ENCODE results near the gene SVIL.
A peak's percentile ranks its signal among the peaks of the same experiment; 100 is the strongest.
"Not testable (repeated sequence)": the region's sequence is repeated elsewhere in the genome, so short reads cannot be mapped to it uniquely, and the experiment has no call there.

Gene SVIL

DNA sequence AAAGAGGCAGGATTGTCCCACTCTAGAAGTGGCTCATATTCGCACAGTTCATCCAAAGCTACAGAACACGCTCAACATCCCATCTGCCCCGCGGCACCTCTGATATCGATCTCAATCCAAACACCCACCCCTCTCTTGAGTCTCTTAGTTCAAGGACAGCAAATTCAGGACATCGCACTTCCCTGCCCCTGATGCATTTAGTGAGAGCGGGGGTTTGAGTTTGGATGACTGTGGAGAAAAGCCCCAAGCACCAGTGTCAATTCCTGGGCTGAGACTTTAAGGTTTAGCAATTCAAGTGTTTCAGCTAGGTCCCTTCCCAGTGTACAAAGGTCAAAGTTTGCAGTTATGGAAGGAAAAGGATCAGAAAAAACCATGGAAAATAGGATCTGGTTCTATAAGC, 179.7 kb downstream of the SVIL start:
- Histone ChIP-seq H3K9me3 (ENCODE audit: low read depth, low read length) (no peaks in the 10 kb centered on the region), H3K4me3 (no peak overlapping the region), H3K9ac (ENCODE audit: insufficient read length) (no peak overlapping the region), H3K27ac (no peak overlapping the region), H3K36me3 (ENCODE audit: insufficient read depth, low read length) (peaks cover 26% of the 10 kb centered on the region; the same call in 1 of the 2 replicates)
- no peak for DNase-seq (ENCODE audit: low read depth, low spot score)
- TF ChIP-seq POLR2AphosphoS5 (IDR thresholded peaks at IDR 0.05; ENCODE audit: borderline replicate concordance, low read depth, low read length), result no peak
- TF ChIP-seq FOXP2 (optimal IDR thresholded peaks at IDR 0.05; ENCODE audit: control extremely low read depth, extremely low read length, insufficient read depth), result no peak
- no peak for TF ChIP-seq EZH2 (IDR thresholded peaks at IDR 0.05)

DNA sequence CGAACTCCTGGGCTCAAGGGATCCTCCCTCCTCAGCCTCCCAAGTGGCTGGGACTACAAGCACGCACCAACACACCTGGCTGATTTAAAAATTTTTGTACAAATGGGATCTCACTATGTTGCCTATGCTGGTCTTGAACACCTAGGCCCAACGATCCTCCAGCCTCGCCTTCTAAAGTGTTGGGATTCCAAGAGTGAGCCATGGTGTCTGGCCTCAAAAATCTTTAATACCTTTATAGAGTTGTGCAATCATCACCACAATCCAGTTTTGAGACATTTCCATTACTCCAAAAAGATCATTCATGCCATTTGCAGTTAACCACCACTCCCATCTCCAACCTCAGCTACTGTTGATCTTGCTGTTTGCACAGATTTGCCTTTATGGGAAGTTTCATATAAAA, 180.5 kb downstream of the SVIL start:
- no peak overlapping the region for H3K4me3 ChIP-seq
- H3K27ac ChIP-seq, result no peak overlapping the region
- DNase-seq (ENCODE audit: low read depth, low spot score), result no peak
- H3K9ac ChIP-seq (ENCODE audit: insufficient read length), result no peak overlapping the region
- no peaks in the 10 kb centered on the region for H3K9me3 ChIP-seq (ENCODE audit: low read depth, low read length)
- no peak for TF ChIP-seq FOXP2 (optimal IDR thresholded peaks at IDR 0.05; ENCODE audit: control extremely low read depth, extremely low read length, insufficient read depth)
- no peak for TF ChIP-seq EZH2 (IDR thresholded peaks at IDR 0.05)
- no peak for TF ChIP-seq POLR2AphosphoS5 (IDR thresholded peaks at IDR 0.05; ENCODE audit: borderline replicate concordance, low read depth, low read length)
- peaks cover 19% of the 10 kb centered on the region; the same call in 1 of the 2 replicates for H3K36me3 ChIP-seq (ENCODE audit: insufficient read depth, low read length)

DNA sequence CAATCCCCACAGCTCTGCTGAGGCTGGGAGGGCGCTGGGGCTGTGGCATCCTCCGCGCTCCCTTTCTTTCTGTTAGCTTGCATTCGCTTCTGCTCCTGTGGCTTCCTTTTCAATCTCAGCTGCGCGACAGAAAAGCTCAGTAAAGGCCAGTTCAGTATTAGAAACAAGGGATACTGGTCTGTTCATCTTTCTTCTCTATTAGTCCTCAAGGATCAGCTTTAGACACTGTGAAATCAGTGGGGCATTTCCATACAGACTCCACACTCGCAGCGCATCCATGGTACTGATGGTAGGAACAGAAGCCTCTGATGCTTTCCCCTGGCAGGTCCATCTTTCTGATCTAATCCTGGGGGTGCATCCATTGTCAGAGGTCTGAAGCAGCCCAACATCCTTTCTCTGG, 182.2 kb downstream of the SVIL start:
- Histone ChIP-seq H3K9ac (ENCODE audit: insufficient read length) (no peak overlapping the region), H3K36me3 (ENCODE audit: insufficient read depth, low read length) (peaks cover 8% of the 10 kb centered on the region; the same call in 1 of the 2 replicates), H3K27ac (no peak overlapping the region), H3K4me3 (no peak overlapping the region), H3K9me3 (ENCODE audit: low read depth, low read length) (no peaks in the 10 kb centered on the region)
- no peak for TF ChIP-seq POLR2AphosphoS5 (IDR thresholded peaks at IDR 0.05; ENCODE audit: borderline replicate concordance, low read depth, low read length)
- no peak for TF ChIP-seq EZH2 (IDR thresholded peaks at IDR 0.05)
- TF ChIP-seq FOXP2 (optimal IDR thresholded peaks at IDR 0.05; ENCODE audit: control extremely low read depth, extremely low read length, insufficient read depth), result no peak
- no peak for DNase-seq (ENCODE audit: low read depth, low spot score)

DNA sequence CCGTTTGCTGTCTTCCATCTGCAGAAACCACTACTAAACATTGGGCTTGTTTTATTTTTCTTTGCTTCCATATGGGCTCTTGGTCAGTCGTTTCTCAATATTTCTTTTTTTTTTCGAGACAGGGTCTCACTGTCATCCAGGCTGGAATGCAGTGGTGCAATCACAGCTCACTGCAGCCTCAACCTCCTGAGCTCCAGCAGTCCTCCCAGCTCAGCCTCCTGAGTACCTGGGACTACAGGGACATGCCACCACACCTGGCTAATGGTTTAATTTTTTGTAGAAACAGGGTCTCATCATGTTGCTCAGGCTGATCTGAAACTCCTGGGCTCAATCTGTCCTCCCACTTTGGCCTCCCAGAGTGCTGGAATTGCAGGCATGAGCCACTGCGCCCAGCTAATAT, 182.8 kb downstream of the SVIL start:
- TF ChIP-seq FOXP2 (optimal IDR thresholded peaks at IDR 0.05; ENCODE audit: control extremely low read depth, extremely low read length, insufficient read depth) (no peak), EZH2 (IDR thresholded peaks at IDR 0.05) (no peak), POLR2AphosphoS5 (IDR thresholded peaks at IDR 0.05; ENCODE audit: borderline replicate concordance, low read depth, low read length) (no peak)
- no peak for DNase-seq (ENCODE audit: low read depth, low spot score)
- Histone ChIP-seq H3K4me3 (no peak overlapping the region), H3K9ac (ENCODE audit: insufficient read length) (no peak overlapping the region), H3K9me3 (ENCODE audit: low read depth, low read length) (no peaks in the 10 kb centered on the region), H3K27ac (no peak overlapping the region), H3K36me3 (ENCODE audit: insufficient read depth, low read length) (peaks cover 5% of the 10 kb centered on the region; the same call in 1 of the 2 replicates)

DNA sequence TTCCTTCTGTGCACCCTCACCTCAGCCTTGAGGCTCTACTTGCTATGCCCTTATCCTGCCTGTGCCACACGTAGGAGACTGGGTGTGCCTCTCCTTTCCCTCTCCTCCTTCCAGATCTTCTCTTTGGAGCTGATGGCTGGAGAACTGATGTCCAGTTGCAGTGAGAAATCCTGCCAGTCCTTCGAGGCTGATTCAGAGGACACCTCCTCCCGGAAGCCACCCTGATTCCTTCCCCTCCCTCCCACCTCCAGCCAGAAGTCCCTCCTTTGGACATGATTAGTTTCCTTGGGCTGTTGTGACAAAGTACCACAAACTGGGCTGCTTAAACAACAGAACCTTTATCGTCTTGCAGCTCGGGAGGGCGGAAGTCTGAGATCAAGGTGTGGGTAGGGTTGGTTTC, 184.4 kb downstream of the SVIL start:
- TF ChIP-seq FOXP2 (optimal IDR thresholded peaks at IDR 0.05; ENCODE audit: control extremely low read depth, extremely low read length, insufficient read depth) (no peak), POLR2AphosphoS5 (IDR thresholded peaks at IDR 0.05; ENCODE audit: borderline replicate concordance, low read depth, low read length) (no peak), EZH2 (IDR thresholded peaks at IDR 0.05) (no peak)
- Histone ChIP-seq H3K36me3 (ENCODE audit: insufficient read depth, low read length) (peaks cover 5% of the 10 kb centered on the region; the same call in 1 of the 2 replicates), H3K27ac (no peak overlapping the region), H3K4me3 (no peak overlapping the region), H3K9ac (ENCODE audit: insufficient read length) (no peak overlapping the region), H3K9me3 (ENCODE audit: low read depth, low read length) (no peaks in the 10 kb centered on the region)
- DNase-seq (ENCODE audit: low read depth, low spot score), result no peak

DNA sequence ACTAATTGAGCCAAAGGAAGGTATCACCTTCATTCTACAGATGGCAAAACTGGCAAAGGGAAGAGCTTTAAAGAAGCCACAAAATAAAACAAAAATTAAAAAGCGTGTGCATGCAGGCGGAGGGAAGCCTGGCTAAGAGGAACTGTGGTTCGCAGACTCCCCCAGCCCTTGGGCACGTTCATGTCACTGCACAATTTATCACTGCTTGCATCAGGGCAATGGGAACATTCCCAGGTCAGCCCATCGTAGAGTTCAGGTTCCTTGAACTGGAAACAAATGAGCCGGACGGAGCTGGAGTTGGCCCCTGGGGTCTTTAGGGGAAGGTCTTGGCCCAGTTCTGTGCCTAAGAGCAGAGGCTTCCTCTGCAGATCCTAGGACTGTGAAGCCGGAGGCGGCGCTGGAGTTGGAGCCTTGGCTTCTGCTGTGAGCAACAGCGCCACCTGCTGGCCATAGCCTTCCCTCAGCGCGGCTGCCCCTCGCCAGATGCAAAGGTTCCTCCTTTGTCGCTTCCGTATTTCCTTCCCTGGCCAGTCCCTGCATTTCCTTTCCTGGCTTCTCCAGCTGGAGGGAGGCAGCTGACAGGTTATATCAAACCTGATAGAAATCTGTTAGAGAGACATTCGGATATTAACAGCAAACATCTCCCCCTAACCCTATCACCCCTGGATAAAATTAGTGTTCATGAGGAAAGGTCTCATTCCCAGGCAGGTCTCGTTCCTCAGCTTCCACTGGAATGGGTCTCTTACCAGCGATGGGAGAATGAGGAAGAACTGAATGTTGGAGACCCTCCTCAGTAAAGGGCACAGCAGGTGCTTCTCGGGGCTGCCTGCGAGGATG, 185.8 kb downstream of the SVIL start:
- H3K9me3 ChIP-seq (ENCODE audit: low read depth, low read length); H3K36me3 ChIP-seq (ENCODE audit: insufficient read depth, low read length); DNase-seq (ENCODE audit: low read depth, low spot score); H3K9ac ChIP-seq (ENCODE audit: insufficient read length); H3K4me3 ChIP-seq: not testable (repeated sequence)
- H3K27ac ChIP-seq, result peak overlapping the region; percentile 85; the same call in 1 of the 2 replicates

DNA sequence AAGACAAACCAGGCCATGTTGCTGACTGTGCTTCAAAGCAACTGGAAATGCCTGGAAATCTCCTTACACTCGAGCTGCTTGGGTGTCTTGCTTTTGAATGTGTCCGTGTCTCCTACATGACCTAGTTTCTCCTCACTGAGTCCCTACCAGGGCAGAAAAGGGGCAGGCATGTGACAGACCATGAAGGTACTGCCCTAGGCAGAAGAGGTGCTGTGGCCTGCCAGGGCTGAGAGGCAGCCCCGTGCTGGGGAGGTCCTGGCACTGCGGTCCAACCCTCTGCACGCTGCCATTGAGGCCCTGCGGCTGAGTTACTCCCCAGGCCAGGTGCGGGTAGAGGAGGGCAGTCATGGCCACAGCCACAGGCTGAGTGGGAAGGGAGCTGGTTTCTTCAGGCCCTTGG, 186.6 kb downstream of the SVIL start:
- Histone ChIP-seq H3K4me3 (no peak overlapping the region), H3K9ac (ENCODE audit: insufficient read length) (peak overlapping the region; percentile 26), H3K36me3 (ENCODE audit: insufficient read depth, low read length) (no peaks in the 10 kb centered on the region), H3K9me3 (ENCODE audit: low read depth, low read length) (no peaks in the 10 kb centered on the region), H3K27ac (peak overlapping the region; percentile 85)
- TF ChIP-seq EZH2 (IDR thresholded peaks at IDR 0.05) (no peak), FOXP2 (optimal IDR thresholded peaks at IDR 0.05; ENCODE audit: control extremely low read depth, extremely low read length, insufficient read depth) (no peak), POLR2AphosphoS5 (IDR thresholded peaks at IDR 0.05; ENCODE audit: borderline replicate concordance, low read depth, low read length) (no peak)
- DNase-seq (ENCODE audit: low read depth, low spot score), result no peak

DNA sequence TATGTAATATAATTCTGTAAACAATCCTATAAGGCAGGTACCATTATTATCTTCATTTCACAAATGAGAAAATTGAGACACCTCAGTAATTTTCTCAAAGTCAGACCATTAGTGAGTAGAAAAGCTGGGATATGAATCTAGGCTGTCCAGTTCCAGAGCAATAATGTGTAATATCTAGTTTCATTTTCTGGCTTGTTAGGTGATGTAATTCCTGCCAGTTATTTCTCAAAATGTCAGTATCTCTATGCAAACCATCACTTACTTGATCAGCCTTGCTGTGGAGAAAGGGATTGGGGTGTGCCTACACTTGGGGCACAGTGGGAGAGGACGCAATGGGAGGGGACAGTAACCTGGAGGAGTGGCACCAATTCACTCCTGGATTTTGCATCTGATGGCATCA, 188.4 kb downstream of the SVIL start:
- no peak for TF ChIP-seq FOXP2 (optimal IDR thresholded peaks at IDR 0.05; ENCODE audit: control extremely low read depth, extremely low read length, insufficient read depth)
- no peak for TF ChIP-seq EZH2 (IDR thresholded peaks at IDR 0.05)
- no peak for TF ChIP-seq POLR2AphosphoS5 (IDR thresholded peaks at IDR 0.05; ENCODE audit: borderline replicate concordance, low read depth, low read length)
- no peaks in the 10 kb centered on the region for H3K36me3 ChIP-seq (ENCODE audit: insufficient read depth, low read length)
- no peaks in the 10 kb centered on the region for H3K9me3 ChIP-seq (ENCODE audit: low read depth, low read length)
- H3K9ac ChIP-seq (ENCODE audit: insufficient read length), result no peak overlapping the region
- H3K4me3 ChIP-seq, result no peak overlapping the region
- H3K27ac ChIP-seq, result peak overlapping the region; percentile 83
- no peak for DNase-seq (ENCODE audit: low read depth, low spot score)
